HG03139 (cell line): ENCODE data around the gene PSMD3.

Experiments
- ATAC-seq: cut with Tn5 transposase; IDR thresholded peaks from one replicate; pipeline ENCODE4 v1.9.1; 2021; ENCODE audit not compliant: unreplicated experiment

The PSMD3 gene

DNA sequence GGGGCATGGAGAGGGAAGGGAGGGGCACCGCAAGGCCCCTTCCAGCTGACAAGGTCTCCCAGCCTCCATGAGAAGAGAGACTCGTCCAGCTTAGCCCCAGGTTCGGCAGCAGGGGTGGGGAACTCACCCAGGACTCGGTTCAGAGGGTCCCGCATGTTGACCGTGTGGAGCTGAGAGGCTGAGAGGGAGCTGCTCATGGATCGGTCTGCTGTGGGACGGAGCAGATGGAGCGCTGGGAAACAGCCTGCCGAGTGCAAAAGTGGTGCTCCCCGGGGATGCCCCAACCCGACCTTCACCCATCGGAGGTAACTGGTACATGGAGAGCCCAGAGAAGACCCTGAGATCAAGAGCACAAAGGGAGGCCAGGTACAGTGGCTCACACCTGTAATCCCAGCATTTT lies 39.5 kb downstream of the PSMD3 start:
- no peak for ATAC-seq

DNA sequence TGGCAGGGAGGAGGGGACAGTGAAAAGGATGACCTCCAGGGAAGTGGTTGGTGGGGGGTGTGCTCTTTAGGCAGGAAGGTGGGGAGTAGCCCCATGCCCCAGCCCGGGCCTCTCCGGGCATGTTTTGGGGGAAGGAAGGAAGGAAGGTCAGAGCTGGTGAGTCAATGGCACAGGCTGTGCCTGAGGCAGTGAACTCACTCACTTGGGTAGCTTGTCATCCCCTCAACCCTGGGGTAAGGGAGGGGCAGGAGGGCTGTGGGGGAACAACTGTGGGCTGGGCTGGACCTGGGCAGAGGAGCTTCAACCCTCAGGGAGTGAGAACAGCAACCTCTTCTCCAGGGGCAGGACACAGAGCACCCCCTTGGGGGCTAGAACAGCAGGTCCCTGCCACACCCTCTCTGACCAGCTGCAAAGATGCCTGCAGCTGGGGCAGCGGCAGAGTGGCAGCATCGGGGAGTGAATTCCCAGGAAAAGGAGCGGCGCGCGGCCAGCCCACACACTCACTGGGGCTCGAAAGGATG lies 40.9 kb downstream of the PSMD3 start:
- ATAC-seq, result no peak

DNA sequence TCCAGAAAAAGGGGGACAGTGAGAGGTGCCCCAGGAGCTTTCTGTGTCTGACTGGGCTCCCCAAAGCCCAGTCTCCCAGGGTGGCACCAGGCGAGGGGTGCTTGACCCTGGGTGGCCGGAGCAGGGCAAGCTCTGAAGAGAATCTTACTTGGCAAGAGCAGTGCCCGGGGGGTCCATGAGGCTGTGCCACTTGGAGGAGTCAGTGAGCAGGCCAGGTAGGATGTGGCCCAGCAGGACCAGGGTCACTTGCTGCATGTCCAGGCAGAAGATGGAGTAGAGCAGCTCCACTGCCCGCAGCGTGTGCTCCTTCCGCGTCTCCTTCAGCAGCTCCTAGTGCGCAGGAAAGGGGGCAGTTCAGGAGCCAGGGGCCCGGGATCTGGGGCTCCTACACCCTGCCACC lies 41.9 kb downstream of the PSMD3 start:
- ATAC-seq, result no peak

DNA sequence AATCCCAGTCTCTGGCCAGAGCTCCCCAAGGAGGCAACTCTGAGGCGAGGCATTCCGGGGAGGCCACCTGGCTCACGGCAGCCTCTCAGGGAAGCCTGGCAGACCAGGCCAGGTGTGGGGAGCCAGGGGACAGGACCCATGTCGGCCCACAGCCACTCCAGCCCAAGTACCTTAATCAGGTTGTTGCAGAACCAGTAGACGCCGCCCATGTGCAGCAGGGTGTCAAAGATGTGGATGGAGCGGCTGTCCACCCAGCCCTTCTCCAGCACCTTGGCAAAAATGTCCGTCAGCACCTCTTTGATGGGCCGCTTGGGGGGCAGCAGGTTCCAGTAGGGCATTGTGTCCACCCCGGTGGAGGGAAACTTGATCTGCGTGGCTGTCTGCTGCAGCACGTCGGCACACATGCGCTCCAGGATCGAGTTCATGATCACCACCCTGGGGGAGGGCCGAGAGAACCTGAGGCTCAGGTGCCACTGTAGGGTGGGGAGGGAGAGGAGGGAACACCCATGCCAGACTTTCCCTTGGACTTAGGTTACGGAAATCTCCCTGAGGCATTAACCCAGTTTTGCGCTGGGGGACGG lies 42.4 kb downstream of the PSMD3 start:
- no peak for ATAC-seq

DNA sequence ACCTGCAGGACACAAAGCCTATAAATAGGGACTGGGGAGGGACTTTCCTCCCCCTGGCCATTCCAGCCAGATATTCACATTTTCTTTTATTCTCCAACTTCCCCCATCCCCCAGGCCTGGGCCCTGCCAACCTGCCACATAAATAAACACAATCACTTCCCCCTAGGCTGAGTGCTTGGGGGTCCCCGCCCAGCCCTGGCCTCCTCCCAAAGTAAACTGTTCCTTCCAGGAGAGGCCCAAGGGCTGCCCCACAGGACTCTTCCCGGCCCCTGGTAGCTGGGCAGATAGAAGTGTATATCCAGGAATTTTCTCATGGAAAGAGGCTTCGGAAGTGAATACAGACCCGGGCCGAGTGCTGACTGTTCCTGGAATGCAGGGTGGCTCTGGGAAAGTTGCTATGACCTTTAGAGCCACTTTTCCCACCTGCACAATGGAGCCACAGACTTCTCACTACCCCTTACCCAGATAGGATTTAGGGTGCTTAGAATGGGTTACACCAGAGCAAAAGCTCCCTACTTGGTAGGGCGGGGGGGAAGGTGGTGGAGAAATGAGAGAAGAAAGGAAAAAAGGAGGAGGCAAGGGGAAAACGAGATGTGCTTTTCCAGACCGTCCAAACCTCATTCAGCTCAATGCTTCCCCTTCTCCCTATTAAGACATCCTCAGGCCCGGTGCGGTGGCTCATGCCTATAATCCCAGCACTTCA lies 43.1 kb downstream of the PSMD3 start:
- no peak for ATAC-seq

DNA sequence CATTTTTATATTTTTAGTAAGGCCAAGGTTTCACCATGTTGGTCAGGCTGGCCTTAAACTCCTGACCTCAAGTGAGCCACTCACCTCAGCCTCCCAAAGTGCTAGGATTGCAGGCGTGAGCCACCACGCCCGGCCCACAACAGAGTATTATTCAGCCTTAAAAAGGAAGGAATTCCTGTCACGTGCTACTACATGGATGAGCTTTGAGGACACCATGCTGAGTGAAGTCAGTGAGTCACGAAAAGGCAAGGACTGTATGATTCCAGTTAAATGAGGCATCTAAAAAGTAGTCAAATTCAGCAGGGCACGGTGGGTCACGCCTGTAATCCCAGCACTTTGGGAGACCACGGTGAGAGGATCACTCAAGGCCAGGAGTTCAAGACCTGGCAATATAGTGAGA lies 44.3 kb downstream of the PSMD3 start:
- ATAC-seq, result no peak

DNA sequence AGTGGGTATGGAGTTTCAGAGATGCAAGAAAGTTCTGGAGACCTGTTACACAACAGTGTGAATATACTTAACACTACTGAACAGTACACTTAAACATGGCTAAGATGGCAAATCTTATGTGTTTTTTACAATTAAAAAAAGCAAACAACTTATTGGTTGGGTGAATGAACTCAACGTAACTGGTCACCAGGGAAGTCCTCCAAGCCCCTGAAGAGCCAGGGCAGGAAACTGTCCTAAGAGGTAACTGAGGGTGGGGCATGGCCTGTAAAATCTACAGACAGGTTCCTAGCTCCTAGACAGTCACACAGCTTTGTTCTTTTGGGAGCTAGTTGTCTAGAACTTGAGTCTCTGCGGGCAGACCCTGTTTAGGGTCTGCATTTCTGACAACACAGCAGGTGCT lies 45.0 kb downstream of the PSMD3 start:
- ATAC-seq, result no peak

DNA sequence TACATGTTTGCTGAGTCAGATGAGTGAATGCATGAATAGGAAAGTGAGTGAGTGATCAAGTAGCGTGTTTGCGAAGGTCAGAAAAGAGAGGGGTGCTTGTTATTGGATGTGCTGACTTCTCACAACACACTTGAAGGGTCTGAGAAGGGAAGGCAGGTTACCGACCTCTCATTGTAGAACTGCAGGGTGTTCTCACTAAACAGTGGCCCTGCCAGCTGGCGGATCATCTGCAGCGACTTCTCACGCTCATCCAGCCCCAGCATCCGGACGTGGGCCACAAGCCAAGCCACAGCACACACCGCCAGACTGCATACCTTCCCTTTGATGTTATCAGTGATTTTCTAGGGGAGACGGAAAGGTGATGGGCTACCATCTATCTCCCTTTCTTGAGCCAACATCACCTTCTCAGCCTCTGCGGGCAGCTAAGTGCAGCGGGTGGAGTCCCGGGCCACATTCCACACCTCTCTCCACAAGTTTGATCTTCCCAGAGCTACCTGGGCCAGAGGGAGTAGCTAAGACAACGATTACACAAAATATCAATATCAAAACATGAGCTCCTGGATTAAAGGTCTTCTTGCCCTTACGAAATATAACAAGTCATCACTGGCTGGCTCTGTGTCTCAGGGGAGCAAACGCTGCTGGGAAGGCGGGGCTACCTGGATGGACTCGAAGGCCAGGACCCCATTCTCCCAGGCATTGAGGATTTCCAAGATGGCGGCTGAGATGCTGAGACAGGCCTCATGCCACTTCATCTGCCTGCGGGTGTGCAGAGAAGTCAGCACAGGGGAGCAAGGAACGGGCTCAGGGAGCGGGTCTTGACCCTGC lies 45.6 kb downstream of the PSMD3 start:
- no peak for ATAC-seq

DNA sequence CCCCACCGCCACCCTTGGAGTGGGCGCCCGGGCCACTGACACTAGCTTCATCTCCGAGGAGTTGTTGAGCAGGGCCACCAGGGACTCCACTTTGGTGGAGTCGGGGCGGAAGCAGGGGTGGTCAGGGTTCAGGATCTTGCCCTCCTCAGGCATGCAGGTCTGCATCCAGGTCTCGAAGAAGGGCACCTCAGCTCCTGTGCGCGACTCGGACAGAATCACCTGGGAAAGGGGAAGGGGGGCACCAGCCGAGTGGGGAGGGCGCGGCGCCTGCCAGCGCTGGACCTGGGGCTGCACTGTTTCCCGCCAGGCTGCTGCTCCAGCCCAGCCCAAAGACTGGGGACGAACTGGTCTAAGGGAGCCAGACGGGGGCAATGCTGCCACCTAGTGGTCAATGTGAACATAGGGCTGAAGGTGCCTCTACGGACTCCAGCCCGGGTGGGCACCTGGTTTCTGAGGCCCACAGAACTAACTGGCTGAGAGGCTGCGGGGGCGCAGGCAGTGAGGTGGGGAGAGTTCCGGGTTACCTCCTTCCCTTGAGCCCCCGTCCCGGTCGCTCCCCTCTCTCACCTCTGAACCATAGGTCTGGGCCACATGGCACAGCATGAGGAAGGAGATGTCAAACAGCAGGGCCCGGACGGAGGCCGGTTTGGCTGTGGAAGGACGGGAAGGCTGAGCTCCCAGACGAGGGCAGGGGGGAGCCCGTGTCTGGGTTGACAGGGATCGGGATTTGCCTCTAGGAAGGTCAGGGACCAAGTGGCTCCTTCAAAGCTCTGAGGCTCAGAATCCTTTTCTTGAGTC lies 46.4 kb downstream of the PSMD3 start:
- ATAC-seq, result no peak

DNA sequence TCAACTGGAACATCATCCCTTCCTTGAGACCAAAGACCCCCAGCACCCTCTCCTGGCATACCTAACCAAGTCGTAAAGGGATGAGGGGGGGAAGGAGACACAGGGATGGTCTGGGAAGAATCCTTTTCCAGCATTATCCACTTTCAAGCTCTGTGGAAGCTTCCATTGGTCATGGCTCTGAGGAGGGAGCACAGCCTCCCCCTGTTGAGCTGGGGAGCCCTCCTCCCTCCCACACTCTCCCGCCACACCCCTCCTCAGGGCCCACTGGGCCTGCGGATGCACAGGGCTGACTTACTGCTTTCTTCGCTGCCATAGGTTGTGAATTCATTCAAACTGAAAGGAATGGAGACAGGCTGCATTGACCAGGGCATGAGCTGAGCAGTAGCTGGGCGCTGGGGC lies 47.0 kb downstream of the PSMD3 start:
- no peak for ATAC-seq

DNA sequence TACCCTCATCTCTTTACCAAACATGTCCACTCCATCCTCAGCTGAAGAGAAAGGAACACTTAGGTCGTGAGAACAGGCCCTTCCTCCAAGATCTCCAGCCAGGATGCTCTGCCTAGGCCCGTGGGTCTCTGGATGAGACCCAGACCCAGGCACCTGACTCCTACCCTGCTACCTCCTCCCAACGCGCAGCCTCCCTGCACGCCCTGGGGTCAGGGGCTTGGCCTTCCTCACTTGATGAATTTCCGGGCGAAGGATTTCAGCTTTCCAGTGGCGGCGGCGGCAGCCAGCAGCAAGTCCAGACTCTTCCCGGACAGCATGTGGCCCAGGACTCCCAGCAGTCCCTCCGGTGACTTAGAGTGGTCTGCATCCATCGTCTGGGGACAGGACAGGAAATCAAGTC lies 48.0 kb downstream of the PSMD3 start:
- ATAC-seq, result no peak

DNA sequence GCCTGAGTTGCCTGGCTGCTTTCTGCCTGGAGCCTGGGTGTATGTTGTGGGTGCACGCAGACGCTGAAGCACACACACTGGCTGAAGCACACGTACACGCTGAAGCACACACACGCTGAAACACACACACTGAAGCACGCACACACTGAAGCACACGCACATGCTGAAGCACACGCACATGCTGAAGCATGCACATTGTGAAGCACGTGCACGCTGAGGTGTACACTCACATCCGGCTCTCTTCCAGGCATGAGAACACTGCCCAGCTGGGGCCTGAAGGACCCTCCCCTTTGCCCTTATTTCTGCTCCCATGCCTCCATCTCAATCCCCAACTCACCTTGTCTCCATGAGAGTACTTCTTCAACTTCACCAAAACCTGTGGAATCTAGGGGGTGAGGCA lies 51.1 kb downstream of the PSMD3 start:
- ATAC-seq, result no peak

DNA sequence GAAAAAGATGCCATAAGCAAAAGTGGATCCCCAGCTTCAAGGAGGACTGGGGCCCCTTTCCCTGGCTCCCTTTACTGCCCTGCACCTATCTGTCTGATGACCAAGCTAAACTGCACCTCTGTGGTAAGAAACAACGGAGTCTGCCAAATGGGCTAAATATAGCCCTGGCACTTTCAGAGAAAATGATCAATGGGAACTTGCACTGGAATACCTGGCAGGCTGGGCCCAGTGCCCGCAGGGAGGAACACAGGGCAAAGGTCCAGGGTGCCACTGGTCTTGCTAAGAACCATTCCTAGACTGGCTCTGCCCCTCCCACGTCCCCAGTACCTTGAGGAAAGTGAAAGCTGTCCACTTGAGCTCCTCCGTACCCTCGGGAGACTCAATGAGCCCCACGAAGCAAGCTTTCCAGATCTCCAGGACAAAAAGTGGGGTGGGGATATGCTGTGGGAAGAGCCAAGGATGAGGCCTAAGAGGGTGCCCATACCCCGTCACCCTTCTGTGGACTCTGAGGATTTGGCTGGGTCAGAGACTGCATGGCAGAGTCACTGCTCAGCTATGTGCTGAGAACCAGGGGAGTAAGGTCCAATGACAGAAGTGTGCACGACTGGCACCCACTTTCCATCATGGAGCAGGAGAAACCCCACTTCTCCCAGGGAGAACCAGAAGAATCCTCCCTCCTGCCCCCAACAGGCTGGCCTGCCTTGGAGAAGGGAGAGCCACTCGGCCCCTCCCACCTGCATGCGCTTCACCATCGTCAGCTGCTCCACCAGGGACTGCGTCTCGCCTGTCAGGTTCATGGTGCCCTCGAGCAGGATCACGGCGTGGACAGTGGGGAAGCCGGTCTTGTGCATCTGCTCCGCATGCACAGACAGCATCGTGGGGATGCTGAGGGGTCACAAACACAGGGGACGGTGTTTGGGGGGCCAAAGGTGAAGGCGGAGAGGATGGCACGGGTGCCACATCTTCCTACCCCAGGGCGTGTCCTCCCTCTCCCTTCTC lies 52.0 kb downstream of the PSMD3 start:
- ATAC-seq, result no peak

DNA sequence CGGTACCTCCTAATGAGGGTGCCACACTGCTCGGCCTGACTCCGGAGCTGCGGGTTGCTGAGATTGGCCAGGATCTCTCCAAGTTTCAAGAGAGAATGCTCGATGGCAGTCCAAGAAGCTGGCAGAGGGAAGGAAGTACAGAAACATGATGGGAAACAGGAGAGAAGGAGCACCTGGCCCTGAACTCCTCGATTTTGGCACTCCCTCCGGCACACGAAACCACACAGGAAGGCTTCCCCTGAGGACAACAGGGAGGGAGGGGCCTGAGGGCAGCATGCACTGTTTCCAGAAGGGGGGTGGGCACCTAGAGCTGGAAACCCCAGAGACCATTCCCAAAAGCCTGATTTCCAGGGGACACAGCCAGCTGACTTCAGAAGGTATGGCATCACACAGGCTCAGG lies 52.7 kb downstream of the PSMD3 start:
- no peak for ATAC-seq

DNA sequence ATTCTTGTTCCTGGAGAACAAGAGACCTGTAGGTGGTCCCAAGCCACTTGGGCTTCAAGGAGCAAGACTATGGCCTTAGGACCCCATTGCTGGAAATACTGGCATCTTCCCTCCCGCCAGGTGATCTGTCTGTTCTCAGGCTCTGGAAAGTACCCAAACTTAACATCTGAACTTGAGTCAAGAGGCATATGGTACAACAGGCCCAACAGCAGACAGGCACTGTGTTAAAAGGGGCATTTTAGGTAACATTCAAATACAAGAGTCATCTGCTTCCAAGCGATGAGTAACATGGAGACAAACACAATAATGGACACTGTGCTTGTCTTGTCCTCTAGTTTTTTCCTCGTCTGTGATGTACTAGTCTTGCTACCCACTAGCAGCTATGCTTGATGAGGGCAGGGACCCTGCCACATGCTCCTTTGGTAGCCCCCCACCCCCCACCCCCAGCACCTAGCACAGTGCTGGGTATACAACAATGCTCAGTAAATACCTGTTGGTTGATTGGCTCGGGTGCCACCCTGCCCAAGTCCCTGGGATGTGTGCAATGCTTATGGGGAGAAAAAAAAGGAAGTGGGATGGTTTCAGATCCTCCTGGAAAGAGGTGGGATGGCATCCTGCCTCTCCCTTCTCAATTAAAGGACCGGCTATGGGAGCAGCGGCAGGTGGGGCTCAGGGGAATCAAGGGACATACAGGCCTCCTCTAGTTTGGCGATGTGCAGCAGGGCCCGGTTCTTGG lies 54.0 kb downstream of the PSMD3 start:
- ATAC-seq, result no peak

DNA sequence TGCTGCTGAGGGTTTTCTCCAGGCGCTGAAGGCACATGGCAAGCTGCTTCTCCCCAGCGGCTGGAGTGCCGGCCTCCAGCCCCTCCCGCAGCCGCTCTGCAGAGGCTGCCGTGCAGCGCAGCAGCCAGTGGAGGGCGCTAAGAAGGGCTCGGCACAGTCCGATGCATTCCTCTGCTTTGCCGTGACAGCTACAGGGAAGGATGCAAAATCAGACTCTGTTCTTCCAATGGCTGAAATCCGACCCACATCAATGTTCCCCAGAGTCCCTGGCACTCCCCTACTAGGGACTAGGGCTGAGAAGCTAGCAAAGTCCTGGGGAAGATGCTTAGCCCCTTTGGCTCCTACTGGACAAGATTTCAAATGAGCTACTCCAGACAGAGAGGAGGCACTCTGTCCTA lies 54.6 kb downstream of the PSMD3 start:
- no peak for ATAC-seq

DNA sequence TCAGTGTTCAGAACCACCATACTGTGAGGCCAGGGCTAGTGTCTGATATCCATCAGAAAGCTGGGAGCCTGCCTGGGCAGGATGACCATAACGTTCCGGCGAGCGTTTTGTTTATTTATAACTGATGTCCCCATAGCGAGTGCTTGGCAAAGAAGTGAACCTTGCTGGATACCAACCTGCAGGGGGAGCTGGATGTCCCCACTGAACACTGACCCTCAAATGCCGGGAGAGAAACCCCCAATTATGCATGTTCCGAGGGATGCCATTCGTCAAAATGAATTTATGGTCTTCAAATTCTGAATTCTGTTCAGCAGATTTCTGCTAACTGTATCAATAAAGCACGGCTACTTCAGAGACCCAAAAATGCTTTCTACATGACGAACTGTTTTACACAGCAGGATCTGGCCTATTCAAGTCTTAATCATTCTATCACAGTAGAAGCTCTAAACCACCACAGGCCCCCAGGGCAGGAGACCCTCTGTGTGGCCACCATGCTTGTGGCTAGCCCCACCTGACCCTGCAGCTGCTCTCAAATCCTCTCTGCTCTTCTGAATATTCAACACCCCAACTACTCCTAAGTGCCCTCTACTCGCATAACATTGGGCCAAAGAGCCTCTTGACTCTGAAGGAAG lies 58.4 kb downstream of the PSMD3 start:
- no peak for ATAC-seq

DNA sequence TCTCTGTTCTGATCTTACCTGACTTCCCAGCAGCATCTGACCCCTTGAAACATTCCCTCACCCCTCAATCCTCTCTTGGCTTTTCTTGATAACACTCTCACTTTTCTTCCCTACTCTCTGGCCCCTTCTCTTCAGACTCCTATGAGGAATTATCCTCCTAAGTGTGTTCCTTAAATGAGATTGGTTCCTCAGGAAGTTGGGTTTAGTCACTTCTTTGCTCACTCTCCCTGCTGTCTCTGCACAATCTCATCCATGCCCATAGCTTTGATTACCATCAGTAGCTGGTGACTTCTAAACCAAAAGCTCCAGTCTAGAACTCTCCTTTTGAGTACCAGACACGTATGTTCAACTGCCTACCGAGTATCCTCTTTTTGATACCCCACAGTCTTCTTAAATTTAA lies 60.6 kb downstream of the PSMD3 start:
- no peak for ATAC-seq
